Adrenal gland (tissue), 5 donors: ENCODE results near the gene OR10H1.

ENCODE experiments used
- POLR2A ChIP-seq, 2 donors: fragments of 450-650 bp; IDR thresholded peaks; one replicate each; pipeline ENCODE4 v1.6.1; 2017; ENCODE audit warnings: antibody characterized with exemption in 2 of 2, mild to moderate bottlenecking in 2 of 2, moderate library complexity in 1 of 2
- TF ChIP-seq, protein P1 (sequence below), 6 experiments: fragments of 450-650 bp in 4 of 6; fragments of 200-600 bp in 2 of 6; sonication (generic) in 1 of 6; IDR thresholded peaks; 1 replicate in 5 of 6; 2 replicates in 1 of 6; pipeline versions ENCODE4 v1.5.1 to v1.8.0; 2016 to 2021; ENCODE audit warnings: antibody characterized with exemption in 6 of 6, mild to moderate bottlenecking in 2 of 6, moderate library complexity in 1 of 6
- donor health status: DM: no; HTN: no; CAD: no.

DNA sequence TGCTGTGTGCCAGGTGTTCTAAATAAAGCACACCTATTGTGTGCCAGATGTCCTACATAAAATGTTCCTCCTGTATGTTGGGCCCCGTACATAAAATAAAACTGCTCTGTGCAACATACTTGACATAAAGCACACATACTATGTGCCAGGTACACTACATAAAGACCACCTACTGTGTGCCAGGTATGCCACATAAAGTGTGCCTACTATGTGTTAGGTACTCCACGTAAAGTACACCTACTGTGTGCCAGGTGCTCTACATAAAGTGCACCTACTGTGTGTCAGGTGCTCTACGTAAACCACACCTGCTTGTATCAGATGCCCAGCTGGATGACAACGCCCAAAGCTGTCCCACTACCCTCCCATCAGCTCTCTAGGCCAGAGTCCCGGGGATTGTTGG is 33.8 kb downstream of the OR10H1 start:
- TF ChIP-seq, protein P1, sequence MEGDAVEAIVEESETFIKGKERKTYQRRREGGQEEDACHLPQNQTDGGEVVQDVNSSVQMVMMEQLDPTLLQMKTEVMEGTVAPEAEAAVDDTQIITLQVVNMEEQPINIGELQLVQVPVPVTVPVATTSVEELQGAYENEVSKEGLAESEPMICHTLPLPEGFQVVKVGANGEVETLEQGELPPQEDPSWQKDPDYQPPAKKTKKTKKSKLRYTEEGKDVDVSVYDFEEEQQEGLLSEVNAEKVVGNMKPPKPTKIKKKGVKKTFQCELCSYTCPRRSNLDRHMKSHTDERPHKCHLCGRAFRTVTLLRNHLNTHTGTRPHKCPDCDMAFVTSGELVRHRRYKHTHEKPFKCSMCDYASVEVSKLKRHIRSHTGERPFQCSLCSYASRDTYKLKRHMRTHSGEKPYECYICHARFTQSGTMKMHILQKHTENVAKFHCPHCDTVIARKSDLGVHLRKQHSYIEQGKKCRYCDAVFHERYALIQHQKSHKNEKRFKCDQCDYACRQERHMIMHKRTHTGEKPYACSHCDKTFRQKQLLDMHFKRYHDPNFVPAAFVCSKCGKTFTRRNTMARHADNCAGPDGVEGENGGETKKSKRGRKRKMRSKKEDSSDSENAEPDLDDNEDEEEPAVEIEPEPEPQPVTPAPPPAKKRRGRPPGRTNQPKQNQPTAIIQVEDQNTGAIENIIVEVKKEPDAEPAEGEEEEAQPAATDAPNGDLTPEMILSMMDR (IDR thresholded peaks at IDR 0.05), result no peak
- no peak for TF ChIP-seq POLR2A (IDR thresholded peaks at IDR 0.05)
